Measurements from ENCODE around the gene OFD1. TPM values are rescaled to one million over a fixed set of nuclear protein-coding genes. Genes with fewer than 3 reads are reported as not detected.

OFD1 gene
- total and polyA plus RNA-seq, 11 donors: 5.6 to 15.8 (median 8.9) TPM

DNA sequence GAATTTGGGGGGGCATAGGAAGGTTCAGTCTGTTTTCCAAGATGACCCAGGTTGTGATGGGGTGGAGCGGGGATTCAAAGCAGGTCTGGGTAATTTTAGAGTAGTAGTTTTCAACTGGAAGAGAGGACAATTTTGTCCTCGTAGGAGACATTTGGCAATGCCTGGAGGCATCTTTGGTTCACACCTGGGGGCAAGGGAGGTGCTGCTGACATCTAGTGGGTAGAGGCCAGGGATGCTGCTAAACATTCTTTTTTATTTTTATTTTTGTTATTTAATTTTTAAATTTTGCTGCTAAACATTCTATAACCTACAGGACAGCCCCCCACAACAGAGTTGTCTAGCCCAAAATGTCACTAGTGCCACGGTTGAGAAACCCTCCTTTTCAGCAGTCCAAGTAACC lies 43.7 kb upstream of the OFD1 start:
- intact Hi-C loops (cut with DNase I): no loop called here
- Histone ChIP-seq H3K4me1 (peaks cover 0 to 56% (median 29%) of the 10 kb centered on the region in 12 donors), H3K36me3 (no peaks in the 10 kb centered on the region), H3K27ac (peak overlapping the region in 2 of 12 donors; percentile 89 to 96), H3K4me3 (peak overlapping the region in 9 of 12 donors; percentile 68 to 87 (median 75)), H3K27me3 (peaks cover 0 to 58% (median 0%) of the 10 kb centered on the region in 9 donors), H3K9me3 (no peaks in the 10 kb centered on the region)
- DNase-seq: no peak
- ATAC-seq: no peak
- 54 to 66% (median 62%) methylated on average over 3 of the region's 3 CpGs for WGBS, 4 donors
- no peak for TF ChIP-seq POLR2A (IDR thresholded peaks at IDR 0.05)
- TF ChIP-seq, protein P1, sequence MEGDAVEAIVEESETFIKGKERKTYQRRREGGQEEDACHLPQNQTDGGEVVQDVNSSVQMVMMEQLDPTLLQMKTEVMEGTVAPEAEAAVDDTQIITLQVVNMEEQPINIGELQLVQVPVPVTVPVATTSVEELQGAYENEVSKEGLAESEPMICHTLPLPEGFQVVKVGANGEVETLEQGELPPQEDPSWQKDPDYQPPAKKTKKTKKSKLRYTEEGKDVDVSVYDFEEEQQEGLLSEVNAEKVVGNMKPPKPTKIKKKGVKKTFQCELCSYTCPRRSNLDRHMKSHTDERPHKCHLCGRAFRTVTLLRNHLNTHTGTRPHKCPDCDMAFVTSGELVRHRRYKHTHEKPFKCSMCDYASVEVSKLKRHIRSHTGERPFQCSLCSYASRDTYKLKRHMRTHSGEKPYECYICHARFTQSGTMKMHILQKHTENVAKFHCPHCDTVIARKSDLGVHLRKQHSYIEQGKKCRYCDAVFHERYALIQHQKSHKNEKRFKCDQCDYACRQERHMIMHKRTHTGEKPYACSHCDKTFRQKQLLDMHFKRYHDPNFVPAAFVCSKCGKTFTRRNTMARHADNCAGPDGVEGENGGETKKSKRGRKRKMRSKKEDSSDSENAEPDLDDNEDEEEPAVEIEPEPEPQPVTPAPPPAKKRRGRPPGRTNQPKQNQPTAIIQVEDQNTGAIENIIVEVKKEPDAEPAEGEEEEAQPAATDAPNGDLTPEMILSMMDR (IDR thresholded peaks at IDR 0.05): no peak

DNA sequence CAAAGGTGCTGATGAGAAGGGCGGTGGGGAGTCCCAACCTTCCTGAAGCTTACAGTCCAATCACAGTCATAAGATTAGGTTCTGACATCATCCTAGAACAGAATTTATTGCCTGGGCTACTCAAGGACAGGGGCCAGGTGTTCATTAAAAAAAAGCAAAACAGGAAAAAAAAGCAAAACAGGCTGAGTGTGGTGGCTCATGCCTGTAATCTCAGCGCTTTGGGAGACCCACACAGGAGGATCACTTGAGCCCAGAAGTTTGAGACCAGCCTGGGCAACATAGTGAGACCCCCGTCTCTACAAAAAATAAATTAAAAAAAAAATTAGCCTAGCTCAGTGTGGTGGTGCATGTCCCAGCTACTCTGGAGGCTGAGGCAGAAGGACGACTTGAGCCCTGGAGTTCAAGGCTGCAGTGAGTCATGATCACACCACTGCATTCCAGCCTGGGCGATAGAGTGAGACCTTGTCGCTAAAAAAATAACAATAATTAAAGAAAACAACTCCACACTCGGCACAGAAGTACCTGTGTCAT lies 42.6 kb upstream of the OFD1 start:
- Histone ChIP-seq H3K27ac (no peak overlapping the region), H3K9me3 (no peaks in the 10 kb centered on the region), H3K36me3 (no peaks in the 10 kb centered on the region), H3K4me3 (no peak overlapping the region), H3K27me3 (peaks cover 0 to 60% (median 0%) of the 10 kb centered on the region in 9 donors), H3K4me1 (peaks cover 0 to 57% (median 31%) of the 10 kb centered on the region in 12 donors)
- DNase-seq (no peak), ATAC-seq (no peak)
- intact Hi-C loops (cut with DNase I): no loop called here
- 67 to 78% (median 74%) methylated on average over 7 of the region's 7 CpGs for WGBS, 4 donors
- no peak for TF ChIP-seq POLR2A (IDR thresholded peaks at IDR 0.05)
- TF ChIP-seq, protein P1 (IDR thresholded peaks at IDR 0.05): no peak

DNA sequence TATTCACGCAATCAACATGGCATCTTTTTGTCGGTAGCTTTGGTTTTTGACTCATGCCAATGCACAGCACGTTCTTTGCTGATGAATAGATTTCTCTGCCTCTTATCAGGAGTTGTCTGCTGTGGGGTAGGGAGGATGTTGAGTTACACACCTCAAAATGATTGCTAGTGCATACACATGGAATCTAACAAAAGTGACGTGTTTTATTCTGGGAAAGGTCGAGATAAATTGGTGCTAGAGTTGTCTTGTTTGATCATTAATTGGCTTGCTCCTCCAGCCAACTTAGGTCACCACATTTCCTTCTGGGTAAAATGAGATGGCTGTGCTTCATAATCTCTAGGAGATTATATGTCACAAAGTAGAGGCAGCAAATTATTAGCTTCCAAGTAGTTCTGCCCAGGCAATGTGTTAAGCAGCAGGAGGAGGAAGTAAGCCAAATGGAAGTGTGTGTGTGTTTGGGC lies 41.7 kb upstream of the OFD1 start:
- H3K27ac ChIP-seq: no peak overlapping the region
- peaks cover 0 to 60% (median 31%) of the 10 kb centered on the region in 12 donors for H3K4me1 ChIP-seq
- H3K36me3 ChIP-seq: no peaks in the 10 kb centered on the region
- TF ChIP-seq POLR2A (IDR thresholded peaks at IDR 0.05): no peak
- TF ChIP-seq, protein P1 (IDR thresholded peaks at IDR 0.05): no peak
- 49 to 61% (median 57%) methylated on average over 5 of the region's 5 CpGs for WGBS, 4 donors
- DNase-seq (no peak), ATAC-seq (no peak)
- H3K9me3 ChIP-seq: no peaks in the 10 kb centered on the region
- intact Hi-C loops (cut with DNase I): loop anchor here in 1 of 10 donors (1.0 kb wide), 1 partner anchor 12 kb away; no protein-coding TSS in a partner anchor
- H3K27me3 ChIP-seq: peaks cover 0 to 54% (median 0%) of the 10 kb centered on the region in 9 donors
- H3K4me3 ChIP-seq: no peak overlapping the region

DNA sequence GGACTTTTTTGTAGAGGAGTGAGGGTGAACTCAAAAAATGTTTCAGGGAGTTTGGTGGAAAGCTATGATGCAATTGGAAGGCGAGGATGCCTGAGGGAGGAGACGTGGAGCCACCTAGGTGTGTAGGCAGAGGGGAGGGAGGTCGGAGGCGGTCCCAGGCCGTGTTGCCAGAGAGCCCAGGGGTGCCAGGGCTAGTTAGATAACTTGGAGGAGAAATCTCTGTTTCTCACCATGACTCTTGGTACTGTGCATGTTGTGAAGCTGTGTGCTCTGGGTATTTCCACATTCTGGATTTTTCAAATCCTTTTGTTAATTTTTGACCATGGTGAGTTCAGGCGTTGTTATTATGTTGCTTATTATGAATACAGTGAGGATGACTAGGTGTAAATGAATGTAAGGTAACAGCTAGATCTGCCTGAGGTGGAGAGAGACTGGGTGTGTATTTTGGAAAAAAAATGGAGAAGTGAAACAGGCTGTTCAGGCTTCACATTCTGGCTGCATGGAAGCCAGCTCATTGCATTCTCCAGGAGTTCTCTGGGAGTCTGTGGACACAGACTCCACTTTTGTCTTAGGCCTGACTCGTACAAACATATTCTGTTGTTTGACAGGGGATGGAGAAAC lies 41.1 kb upstream of the OFD1 start:
- H3K4me3 ChIP-seq: no peak overlapping the region
- H3K4me1 ChIP-seq: peaks cover 0 to 61% (median 34%) of the 10 kb centered on the region in 12 donors
- H3K9me3 ChIP-seq: no peaks in the 10 kb centered on the region
- H3K36me3 ChIP-seq: no peaks in the 10 kb centered on the region
- intact Hi-C loops (cut with DNase I): loop anchor here in 1 of 10 donors (1.0 kb wide), 1 partner anchor 11 kb away; no protein-coding TSS in a partner anchor
- H3K27me3 ChIP-seq: peaks cover 0 to 54% (median 0%) of the 10 kb centered on the region in 9 donors
- peak overlapping the region in 1 of 12 donors; percentile 10 for H3K27ac ChIP-seq
- ATAC-seq (no peak), DNase-seq (no peak)
- TF ChIP-seq POLR2A (IDR thresholded peaks at IDR 0.05): no peak
- TF ChIP-seq, protein P1 (IDR thresholded peaks at IDR 0.05): no peak
- WGBS, 4 donors: 40 to 60% (median 52%) methylated on average over 7 of the region's 7 CpGs

All from heart left ventricle (tissue), 16 donors.